NCI-H526 (cell line): ENCODE data around the gene MYO15A.

Experiments used
- DNase-seq, 2 experiments: peaks; one replicate each; lab custom pipeline; 2025; lab: John Stamatoyannopoulos, UW

The MYO15A gene

DNA sequence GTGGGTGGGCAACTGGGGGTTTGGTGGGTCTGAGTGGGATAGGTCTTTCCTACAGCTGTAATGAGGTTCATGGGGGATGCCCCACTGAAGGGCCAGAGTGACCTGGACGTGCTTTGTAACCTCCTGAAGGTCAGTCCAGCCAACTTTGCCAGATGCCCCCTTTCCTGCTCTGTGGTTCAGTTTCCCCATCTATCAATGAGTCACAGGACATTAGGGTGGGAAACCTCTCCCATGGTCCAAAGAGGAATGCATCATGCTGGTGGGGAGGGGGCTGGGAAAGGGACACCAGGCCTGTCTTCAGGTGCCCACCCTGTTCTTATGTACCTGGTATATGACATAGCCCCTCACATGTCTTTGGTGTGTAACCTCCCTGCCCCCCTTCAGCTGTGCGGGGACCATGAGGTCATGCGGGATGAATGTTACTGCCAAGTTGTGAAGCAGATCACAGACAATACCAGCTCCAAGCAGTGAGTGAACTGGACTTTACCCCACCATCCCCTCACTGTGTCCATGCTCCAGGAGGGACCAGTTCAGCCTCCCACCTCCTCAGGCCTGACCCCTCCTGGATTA, 51.1 kb downstream of the MYO15A start:
- no peak for DNase-seq

DNA sequence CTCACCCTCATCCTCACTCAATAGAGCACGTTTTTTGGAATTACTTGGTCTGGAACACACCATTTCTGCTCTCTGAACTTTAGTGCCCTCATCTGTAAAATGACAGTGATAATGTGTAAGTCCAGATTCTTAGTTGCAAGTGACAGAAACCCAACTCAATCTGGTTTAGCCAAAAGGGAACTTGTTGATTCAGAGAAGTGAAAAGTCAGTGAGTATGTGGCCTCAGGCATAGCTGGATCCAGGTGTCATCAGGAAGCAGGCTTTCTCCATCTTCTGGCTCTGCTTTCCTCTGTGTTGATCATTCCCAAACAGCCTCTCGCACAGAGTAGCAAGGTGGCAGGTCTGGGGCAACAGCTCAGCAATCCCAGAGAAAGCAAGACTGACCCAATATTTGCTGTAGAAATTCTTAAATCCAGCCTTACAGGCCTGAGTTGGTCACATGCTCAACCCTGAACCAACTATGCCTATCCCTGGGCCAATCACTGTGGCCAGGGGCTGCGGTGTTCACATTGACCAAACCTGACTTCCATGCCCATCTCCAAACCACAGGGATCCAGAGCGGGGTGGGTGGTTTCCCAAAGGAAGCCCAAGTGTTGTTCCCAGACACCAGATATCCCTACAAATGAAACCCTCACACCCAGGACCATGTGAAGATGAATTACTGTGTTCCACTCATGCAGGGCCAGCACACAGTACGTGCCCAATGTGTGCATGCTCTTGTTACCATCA, 51.7 kb downstream of the MYO15A start:
- no peak for DNase-seq

DNA sequence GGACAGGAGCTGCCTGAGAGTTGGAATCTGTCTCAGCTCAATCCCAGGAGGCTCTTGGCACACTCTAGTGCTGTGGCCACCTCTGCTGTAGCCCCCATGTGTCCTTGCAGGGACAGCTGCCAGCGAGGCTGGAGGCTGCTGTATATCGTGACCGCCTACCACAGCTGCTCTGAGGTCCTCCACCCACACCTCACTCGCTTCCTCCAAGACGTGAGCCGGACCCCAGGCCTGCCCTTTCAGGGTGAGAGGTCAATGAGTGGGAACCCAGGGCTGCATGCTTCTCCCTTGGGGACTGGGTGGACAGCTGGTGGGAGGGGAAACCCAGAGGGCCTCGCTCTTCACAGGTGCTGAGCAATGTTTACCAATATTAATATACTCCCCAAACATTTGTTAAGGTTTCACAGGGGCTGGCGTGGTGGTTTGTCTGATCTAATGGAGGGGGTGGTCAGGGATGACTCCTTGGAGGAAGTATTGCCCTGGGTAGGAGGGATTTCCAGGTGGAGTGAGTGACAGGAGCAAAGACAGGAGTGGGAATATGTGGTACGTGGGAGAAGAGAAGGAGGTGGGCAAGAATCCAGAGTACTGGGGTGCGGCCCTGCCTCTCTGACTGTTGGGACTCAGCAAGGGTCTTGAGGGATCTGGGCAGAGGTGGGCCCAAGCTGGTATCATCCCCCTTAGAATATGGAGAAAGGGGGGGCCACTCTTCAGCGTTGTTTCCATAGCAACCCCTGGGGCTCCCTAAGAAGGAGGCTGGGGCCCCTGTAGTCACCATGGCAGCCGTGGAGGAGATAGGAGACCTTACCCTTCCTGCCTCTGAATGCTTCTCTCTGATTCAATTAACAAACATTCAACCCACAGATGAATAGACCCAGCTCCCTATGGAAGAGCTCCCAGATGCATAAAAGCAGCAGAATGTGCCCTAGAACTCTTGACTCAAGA, 52.9 kb downstream of the MYO15A start:
- no peak for DNase-seq

DNA sequence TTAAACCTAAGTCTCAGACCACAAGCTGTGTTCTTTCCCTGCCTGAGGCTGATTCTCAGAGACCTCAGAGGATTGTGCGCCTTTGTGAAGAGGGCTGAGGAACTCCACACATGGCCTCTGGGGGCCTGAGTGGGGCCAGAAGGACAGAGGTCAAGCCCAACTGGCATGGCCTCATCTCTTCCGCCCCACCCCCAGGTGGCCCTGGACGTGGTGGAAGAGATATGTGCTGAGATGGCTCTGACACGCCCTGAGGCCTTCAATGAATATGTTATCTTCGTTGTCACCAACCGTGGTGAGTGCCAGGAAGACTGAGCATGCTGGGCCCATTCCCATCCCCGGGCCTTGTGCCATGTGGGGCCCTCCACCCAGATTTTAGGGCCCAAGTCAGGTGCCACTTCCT, 55.0 kb downstream of the MYO15A start:
- DNase-seq: no peak

DNA sequence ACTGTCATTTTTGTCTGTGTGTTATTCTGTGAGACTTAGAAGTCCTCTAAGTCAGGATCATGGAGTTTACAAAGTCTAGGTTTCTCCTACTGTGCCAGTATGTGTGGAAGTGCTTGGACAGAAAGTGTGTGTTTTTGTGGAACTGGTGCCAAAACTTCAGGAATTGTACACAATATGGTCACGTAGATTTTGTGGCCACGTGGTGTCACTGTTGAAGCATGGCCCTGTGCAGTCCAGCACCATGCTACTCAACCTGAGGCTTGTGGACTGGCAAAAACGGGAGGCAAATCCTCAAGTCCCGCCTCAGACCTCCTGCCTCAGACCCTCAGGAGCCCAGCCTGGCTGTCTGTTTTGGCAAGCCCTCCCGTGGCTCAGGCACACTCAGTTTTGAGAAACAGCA, 58.3 kb downstream of the MYO15A start:
- DNase-seq: no peak

DNA sequence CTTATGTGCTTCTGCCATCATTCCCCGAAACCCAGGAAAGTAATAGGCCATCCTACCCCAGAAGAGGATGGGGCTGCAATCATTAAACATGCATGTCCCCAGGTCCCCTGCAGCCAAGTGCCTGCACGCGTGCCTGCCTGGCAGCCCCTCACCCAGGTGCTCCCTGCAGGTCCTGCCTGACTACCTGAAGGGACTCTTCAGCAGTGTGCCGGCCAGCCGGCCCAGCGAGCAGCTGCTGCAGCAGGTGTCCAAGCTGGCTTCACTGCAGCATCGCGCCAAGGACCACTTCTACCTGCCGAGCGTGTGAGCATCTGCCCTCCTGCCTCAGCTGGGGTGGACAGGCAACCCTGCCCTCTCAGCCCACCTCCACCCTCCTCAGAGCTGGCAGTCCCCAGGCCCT, 58.9 kb downstream of the MYO15A start:
- no peak for DNase-seq

DNA sequence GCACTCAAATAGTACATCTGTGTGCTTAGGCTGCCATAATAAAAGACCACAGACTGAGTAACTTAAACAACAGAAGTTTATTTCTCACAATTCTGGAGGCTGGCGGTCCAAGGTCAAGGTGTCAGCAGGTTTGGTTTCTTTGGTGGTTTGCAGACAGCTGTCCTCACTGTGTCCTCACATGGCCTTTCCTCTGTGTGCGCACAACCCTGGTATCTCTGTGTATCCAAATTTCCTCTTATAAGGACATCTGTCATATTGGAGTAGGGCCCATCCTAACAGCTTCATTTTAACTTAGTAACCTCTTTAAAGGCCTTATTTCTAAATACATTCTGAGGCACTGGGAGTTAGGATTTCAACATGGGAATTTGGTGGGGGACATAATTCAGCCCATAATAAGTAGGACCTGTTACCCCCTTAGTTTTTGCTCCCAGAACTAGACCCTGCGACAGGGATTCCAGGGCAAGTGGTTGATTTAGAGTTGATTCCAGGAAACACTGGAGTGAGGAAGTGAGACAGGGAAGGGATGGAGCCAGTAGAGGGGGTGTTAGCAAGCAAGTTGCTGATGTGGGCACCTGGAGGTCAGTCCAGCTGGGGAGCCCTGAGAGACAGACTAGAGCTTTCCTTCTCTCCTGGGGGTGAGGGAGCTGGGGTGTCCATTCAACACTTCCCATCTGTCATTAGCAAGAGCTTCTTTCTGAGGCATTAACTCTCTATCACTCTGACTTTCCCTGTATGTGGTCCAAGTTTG, 64.1 kb downstream of the MYO15A start:
- DNase-seq: no peak

DNA sequence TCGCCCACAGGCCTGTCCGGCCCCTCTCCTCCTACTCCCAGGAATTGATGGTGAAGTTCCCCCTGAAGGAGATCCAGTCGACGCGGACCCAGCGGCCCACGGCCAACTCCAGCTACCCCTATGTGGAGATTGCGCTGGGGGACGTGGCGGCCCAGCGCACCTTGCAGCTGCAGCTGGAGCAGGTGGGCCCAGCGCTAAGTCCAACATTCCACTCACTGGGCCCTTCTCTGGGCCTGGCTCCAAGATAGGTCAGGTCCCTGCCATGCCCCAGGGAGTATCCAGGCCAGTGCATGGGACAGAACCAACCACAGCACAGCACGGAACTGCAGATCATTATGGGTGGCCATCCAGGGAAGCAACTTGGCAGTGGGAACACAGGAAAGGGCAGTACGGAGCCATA, 65.2 kb downstream of the MYO15A start:
- no peak for DNase-seq

DNA sequence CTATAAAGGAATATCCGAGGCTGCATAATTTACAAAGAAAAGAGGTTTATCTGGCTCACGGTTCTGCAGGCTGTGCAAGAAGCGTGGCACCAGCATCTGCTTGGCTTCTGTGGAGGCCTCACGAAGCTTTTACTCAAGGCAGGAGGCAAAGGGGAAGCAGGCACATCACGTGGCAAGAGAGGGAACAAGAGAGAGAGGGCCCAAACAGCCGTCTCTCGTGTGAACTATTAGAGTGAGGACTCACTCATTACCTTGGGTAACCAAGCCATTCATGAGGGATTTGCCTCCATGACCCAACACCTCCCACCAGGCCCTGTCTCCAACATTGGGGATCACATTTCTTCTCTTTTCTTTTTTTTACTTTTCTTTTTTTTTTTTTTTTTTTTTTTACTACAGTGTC, 67.6 kb downstream of the MYO15A start:
- DNase-seq: no peak

DNA sequence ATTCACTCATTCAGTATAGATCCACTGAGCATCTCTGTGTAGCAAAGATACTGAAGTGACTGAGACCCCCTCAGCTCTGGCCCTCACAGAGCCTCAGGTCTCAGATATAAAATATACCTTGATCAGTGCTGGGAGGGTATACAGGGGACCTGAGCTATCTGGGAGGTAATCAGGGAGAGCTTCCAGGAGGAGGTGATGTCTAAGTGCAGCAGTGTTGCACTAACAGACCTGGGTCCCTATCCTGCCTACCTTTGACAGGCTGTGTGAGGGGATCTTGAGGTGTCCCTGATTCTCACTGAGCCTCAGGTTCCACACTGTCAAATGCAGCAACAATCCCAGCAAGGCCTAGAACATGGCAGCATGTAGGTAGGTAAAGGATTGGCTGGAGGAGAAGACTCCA, 68.6 kb downstream of the MYO15A start:
- DNase-seq: no peak

DNA sequence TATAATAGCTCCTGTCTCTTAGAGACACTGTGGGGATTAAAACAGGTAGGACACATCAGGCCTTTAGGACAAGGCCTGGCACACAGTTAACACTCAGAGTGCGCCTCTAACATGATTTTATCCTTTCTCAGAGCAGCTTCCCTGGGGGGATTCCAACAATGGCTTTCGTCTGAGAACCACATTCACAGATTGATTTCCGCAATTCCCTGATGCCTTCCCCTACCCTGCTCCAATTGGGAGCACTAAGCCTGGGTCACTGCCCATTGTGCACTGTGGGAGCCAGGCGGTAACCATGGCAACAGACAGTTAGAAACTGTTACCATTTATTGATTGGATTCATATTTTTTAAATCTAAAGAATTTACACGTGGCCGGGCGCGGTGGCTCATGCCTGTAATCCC, 69.2 kb downstream of the MYO15A start:
- no peak for DNase-seq

DNA sequence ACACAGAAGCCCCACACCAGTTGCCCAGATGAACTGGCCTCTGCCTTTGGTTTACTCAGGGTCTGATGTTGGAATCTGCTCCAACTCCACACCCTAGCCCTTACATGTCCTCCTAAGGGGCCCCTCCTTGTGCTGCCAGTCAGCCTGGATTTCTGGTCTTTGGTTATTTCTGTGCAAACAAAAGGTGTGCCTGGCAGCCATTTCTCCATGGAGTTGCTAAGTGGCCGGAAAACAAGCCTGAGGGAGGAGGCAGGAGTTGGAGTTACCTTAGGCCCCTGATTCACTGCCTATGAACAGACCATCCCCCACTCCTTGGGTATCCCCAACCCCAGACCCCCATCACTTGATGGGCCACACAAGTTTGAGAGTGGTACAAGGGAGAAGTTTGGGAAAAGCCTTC, 70.6 kb downstream of the MYO15A start:
- DNase-seq: no peak

DNA sequence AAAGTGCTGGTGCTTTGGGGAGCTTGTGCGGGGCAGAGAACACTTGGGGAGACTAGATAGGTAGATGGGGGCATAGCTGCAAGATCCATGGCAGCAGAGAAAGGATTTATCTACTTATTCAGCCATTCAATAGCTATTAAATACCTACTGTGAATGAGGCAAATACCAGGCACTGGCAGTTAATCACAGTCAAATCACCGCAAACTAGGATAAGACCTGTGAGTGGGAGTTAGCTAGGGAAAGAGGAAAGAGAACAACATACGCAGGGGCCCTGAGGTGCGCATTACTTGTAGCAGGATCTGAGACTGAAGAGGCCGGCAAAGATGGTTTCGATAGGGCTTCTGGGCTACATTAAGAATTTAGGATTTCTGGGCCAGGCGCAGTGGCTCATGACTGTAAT, 71.2 kb downstream of the MYO15A start:
- DNase-seq: no peak

DNA sequence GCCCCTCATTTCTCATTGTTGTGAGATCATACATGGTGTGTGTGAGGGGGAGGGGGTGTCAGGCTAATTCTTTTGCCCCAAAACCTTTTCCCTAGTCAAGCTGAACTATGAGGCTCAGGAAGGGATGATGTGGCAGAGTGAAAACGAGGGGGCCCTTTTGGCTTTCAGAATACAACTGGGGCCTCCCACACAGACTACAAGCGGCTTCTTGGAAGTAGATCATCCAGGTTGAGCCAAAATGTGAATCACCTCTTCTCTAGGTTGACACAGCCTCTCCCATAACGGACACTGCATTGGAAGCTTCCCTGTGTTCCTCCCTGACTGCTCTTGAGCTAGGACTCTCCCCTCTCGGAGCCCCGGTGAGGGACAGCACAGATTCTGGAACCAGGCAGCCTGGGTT, 72.8 kb downstream of the MYO15A start:
- no peak for DNase-seq

DNA sequence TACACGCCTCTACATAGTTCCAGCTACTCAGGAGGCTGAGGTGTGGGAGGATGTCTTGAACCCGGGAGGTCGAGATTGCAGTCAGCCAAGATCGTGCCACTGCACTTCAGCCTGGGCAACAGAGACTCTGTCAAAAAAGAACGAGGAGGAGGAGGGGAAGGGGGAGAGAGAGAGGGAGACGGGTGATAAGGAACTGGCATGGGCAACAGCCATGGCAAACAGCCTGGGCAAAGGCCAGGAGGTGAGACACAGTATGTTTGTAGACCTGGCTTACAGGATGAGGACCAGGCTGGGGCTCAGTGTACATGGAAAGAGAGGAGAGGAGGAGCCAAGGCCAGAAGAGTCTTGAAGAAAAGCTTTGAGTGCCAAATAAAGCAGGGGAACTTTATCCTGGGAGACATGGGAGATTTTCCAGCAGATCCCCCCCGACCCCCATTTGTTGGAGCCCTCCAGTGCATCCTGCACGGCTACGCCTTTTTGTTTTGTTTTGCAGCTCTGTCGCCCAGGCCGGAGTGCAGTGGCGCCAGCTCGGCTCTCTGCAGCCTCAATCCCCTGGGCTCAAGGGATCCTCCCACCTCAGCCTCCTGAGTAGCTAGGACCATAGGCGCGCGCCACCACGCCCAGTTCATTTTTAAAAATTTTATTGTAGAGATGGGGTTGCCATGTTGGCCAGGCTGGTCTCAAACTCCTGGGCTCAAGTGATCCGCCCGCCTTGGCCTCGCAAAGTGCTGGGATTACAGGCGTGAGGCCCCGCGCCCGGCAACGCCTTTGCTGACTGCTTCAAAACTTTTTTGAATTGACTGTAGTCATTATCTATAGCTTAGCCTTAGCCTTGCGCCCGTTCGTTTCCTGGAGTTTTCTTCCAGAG, 73.8 kb downstream of the MYO15A start:
- DNase-seq: peak in 1 of 2 experiments; percentile 44

DNA sequence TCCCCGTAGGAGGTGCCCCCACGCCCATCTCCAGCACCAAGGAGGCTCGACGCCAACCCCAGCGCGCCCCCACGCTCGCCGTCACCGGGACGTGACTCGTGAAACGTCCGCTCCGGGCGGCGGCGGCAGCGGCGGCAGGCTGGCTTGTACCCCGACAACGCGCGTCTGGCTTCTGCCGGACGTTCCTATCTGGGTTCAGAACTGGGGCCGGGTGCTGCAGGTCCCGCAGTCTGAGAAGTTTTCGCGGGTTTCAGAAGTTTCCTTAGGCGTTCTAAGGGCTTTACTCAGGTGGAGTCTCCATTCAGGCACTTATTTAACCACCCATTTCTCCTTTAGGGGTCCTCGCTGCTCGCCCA, 74.4 kb downstream of the MYO15A start:
- DNase-seq: peak in 1 of 2 experiments; percentile 84

DNA sequence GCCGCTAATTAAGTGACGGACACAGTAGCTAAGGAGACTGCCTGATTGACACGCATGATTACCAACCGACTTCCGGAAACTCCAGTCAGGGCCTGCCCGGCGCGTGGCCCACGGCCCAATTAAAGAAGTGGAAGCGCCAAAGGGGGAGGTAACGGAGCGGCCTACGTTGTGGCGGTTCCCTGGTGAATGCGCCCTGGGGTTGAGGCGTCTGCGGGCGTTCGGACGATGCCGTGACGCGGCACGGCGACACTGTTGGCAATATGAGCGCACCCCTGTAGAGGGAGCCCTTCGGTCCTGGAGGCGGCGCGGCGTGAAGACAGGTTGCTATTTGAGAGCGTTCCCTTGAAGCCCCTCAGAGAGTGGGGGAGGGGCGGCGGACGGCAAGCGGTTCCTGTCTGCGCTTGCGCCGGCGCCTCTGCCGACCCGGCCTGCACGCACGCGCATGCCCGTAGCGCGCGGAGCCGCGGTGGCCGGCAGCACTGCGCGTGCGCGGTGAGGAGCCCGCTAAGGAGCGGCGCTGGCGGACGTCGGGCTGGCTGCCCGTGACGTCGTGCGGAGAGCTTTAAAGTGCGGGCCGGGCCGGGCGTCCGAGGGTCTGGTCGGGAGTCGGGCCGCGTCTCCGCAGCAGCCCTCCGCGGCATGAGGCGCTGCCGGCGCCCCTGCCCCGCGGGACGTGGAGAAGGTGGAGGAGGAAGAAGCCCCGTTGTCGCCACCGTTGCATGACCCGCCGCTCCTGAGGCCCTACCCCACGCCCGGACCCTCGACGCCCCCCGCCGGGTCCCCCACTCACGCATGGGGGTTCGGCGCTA, 75.0 kb downstream of the MYO15A start, which contains the start of gene ALKBH5:
TSS of gene ALKBH5 (plus strand) at position 495 of the 809 bp plus-strand sequence. CDS start 416 bp downstream, outside the sequence.
- DNase-seq: peak; percentile 97

DNA sequence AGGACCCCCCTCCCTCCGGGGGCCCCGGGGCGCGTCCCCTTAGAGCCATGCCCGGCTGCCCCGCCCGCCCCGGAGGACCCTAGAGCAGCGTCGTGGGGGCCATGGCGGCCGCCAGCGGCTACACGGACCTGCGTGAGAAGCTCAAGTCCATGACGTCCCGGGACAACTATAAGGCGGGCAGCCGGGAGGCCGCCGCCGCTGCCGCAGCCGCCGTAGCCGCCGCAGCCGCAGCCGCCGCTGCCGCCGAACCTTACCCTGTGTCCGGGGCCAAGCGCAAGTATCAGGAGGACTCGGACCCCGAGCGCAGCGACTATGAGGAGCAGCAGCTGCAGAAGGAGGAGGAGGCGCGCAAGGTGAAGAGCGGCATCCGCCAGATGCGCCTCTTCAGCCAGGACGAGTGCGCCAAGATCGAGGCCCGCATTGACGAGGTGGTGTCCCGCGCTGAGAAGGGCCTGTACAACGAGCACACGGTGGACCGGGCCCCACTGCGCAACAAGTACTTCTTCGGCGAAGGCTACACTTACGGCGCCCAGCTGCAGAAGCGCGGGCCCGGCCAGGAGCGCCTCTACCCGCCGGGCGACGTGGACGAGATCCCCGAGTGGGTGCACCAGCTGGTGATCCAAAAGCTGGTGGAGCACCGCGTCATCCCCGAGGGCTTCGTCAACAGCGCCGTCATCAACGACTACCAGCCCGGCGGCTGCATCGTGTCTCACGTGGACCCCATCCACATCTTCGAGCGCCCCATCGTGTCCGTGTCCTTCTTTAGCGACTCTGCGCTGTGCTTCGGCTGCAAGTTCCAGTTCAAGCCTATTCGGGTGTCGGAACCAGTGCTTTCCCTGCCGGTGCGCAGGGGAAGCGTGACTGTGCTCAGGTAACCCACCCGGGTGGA, 75.8 kb downstream of the MYO15A start:
- DNase-seq: peak in 1 of 2 experiments; percentile 36

DNA sequence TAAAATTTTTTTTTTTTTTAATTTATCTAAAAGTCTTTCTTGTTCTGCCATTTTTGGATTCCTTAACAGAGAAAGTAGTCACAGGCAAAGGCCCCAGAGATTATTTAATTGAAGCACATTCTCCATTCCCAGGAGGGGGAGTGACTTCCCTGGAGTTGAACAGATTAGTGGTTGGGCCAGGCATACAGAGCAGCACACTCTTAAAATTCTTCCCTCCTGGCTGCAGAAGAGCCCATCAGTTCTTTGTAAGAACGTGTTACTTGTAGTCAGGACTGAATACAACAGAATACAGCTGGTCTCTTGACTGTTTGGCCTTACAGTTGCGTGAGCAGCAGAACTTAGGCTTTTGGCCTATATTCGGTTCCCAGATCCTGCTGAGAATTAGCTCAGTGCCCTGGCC, 76.8 kb downstream of the MYO15A start:
- no peak for DNase-seq
